Activated naive CD8-positive, alpha-beta T cell treated with anti-CD3 and anti-CD28 coated beads, Interleukin-2, amount 10 ng/mL, durations not matched to agents 7 days and 5 days (primary cell): ENCODE measurements around the gene PPP1R1B. TPM values are rescaled to one million over a fixed set of nuclear protein-coding genes. Genes with fewer than 3 reads are reported as not detected.

Experiments used
- ATAC-seq: fragments of 150-1000 bp; cut with Tn5 transposase; one replicate; pipeline ENCODE4 v1.10.0; 2021; ENCODE audit warnings: low read depth, moderate library complexity
- POLR2A ChIA-PET: fragments of 350-600 bp; sonication (Branson Sonifier 250); formaldehyde crosslinking; loops from one replicate; lab custom pipeline; 2021; ENCODE audit warnings: antibody characterized with exemption; lab: Charles Lee
- DNase-seq: peaks from one replicate; pipeline ENCODE4 v3.0.0; 2021
- H3K27ac Mint-ChIP-seq: one replicate; pipeline ENCODE4 v1.8.0; 2022; ENCODE audit warnings: mild to moderate bottlenecking, mixed read lengths
- H3K27me3 Mint-ChIP-seq: one replicate; pipeline ENCODE4 v1.8.0; 2022; ENCODE audit warnings: mild to moderate bottlenecking, moderate library complexity, mixed read lengths
- H3K36me3 Mint-ChIP-seq: one replicate; pipeline ENCODE4 v1.8.0; 2021; ENCODE audit warnings: mild to moderate bottlenecking, mixed read lengths
- H3K4me1 Mint-ChIP-seq: one replicate; pipeline ENCODE4 v1.8.0; 2021; ENCODE audit warnings: mixed read lengths
- H3K4me3 Mint-ChIP-seq: one replicate; pipeline ENCODE4 v1.8.0; 2022; ENCODE audit warnings: mild to moderate bottlenecking, moderate library complexity, mixed read lengths
- H3K9me3 Mint-ChIP-seq: one replicate; pipeline ENCODE4 v1.8.0; 2021; ENCODE audit warnings: mixed read lengths
- total RNA-seq, 2 experiments: library from RNA; stranded (reverse); gene quantifications; one replicate each; pipeline ENCODE4 v1.2.3, GENCODE V29; 2021

The PPP1R1B gene
- total RNA-seq, 2 experiments from 2014 or later: not detected

- Mint-ChIP-seq H3K27ac (no peak overlapping the region), H3K27me3 (peaks cover 80% of the 10 kb centered on the region), H3K9me3 (no peaks in the 10 kb centered on the region), H3K36me3 (no peaks in the 10 kb centered on the region), H3K4me3 (no peak overlapping the region), H3K4me1 (peaks cover 14% of the 10 kb centered on the region)
- ATAC-seq: no peak
- peak; percentile 43 for DNase-seq
- POLR2A ChIA-PET: no interaction called here
Measured at GRCh38 chr17:39604911-39605491, 21.8 kb upstream of the PPP1R1B start.

- Mint-ChIP-seq H3K4me1 (peaks cover 14% of the 10 kb centered on the region), H3K9me3 (no peaks in the 10 kb centered on the region), H3K27ac (no peak overlapping the region), H3K36me3 (no peaks in the 10 kb centered on the region), H3K4me3 (peak overlapping the region; percentile 22), H3K27me3 (peaks cover 72% of the 10 kb centered on the region)
- ATAC-seq: peak; percentile 23
- POLR2A ChIA-PET: no interaction called here
- DNase-seq: peak; percentile 51
Measured at GRCh38 chr17:39605492-39606433, 21.0 kb upstream of the PPP1R1B start.

GRCh38 chr17:39606434-39607056, 20.2 kb upstream of the PPP1R1B start:
- H3K27me3 Mint-ChIP-seq: peaks cover 67% of the 10 kb centered on the region
- ATAC-seq (no peak), DNase-seq (peak; percentile 51)
- H3K4me3 Mint-ChIP-seq: no peak overlapping the region
- H3K36me3 Mint-ChIP-seq: no peaks in the 10 kb centered on the region
- no peak overlapping the region for H3K27ac Mint-ChIP-seq
- POLR2A ChIA-PET: no interaction called here
- H3K9me3 Mint-ChIP-seq: no peaks in the 10 kb centered on the region
- H3K4me1 Mint-ChIP-seq: peaks cover 14% of the 10 kb centered on the region

- DNase-seq: no peak
- no peaks in the 10 kb centered on the region for H3K9me3 Mint-ChIP-seq
- H3K36me3 Mint-ChIP-seq: no peaks in the 10 kb centered on the region
- peaks cover 14% of the 10 kb centered on the region for H3K4me1 Mint-ChIP-seq
- ATAC-seq: no peak
- POLR2A ChIA-PET: no interaction called here
- H3K27me3 Mint-ChIP-seq: peaks cover 60% of the 10 kb centered on the region
- H3K27ac Mint-ChIP-seq: no peak overlapping the region
- peak overlapping the region; percentile 42 for H3K4me3 Mint-ChIP-seq
Measured at GRCh38 chr17:39607057-39607850, 19.5 kb upstream of the PPP1R1B start.

- Mint-ChIP-seq H3K9me3 (no peaks in the 10 kb centered on the region), H3K27ac (no peak within 1 kb of the TSS), H3K27me3 (peaks cover 54% of the 10 kb centered on the region), H3K4me3 (peak within 1 kb of the TSS; percentile 42), H3K36me3 (no peaks in the 10 kb centered on the region), H3K4me1 (peaks cover 14% of the 10 kb centered on the region)
- POLR2A ChIA-PET: no interaction called here
- DNase-seq: peak; percentile 23
- ATAC-seq: no peak
Measured at GRCh38 chr17:39607851-39608130, 19.0 kb upstream of the PPP1R1B start, which contains the start of gene NEUROD2. TSS of gene NEUROD2 (minus strand) at chr17:39607920. CDS start at chr17:39606599, 1,321 bp downstream.

GRCh38 chr17:39608142-39608981, 18.4 kb upstream of the PPP1R1B start:
- no peak overlapping the region for H3K27ac Mint-ChIP-seq
- POLR2A ChIA-PET: no interaction called here

GRCh38 chr17:39609416-39610025, 17.2 kb upstream of the PPP1R1B start:
- ATAC-seq (no peak), DNase-seq (no peak)
- H3K36me3 Mint-ChIP-seq: no peaks in the 10 kb centered on the region
- H3K9me3 Mint-ChIP-seq: no peaks in the 10 kb centered on the region
- POLR2A ChIA-PET: no interaction called here
- no peak overlapping the region for H3K4me3 Mint-ChIP-seq
- peaks cover 44% of the 10 kb centered on the region for H3K27me3 Mint-ChIP-seq
- no peak overlapping the region for H3K27ac Mint-ChIP-seq
- peaks cover 11% of the 10 kb centered on the region for H3K4me1 Mint-ChIP-seq

More at GRCh38 chr17:39608142-39608981, 18.4 kb upstream of the PPP1R1B start:
- peaks cover 14% of the 10 kb centered on the region for H3K4me1 Mint-ChIP-seq
- DNase-seq (peak; percentile 21), ATAC-seq (no peak)
- H3K9me3 Mint-ChIP-seq: no peaks in the 10 kb centered on the region
- H3K4me3 Mint-ChIP-seq: no peak overlapping the region
- H3K36me3 Mint-ChIP-seq: no peaks in the 10 kb centered on the region
- H3K27me3 Mint-ChIP-seq: peaks cover 49% of the 10 kb centered on the region

- ATAC-seq (no peak), DNase-seq (no peak)
- Mint-ChIP-seq H3K4me3 (no peak overlapping the region), H3K36me3 (no peaks in the 10 kb centered on the region), H3K9me3 (no peaks in the 10 kb centered on the region), H3K27me3 (peaks cover 42% of the 10 kb centered on the region), H3K27ac (no peak overlapping the region), H3K4me1 (peaks cover 5% of the 10 kb centered on the region)
- POLR2A ChIA-PET: no interaction called here
Measured at GRCh38 chr17:39611401-39612112, 15.2 kb upstream of the PPP1R1B start.

GRCh38 chr17:39612291-39612894, 14.4 kb upstream of the PPP1R1B start:
- Mint-ChIP-seq H3K27ac (no peak overlapping the region), H3K36me3 (no peaks in the 10 kb centered on the region)

GRCh38 chr17:39612935-39613464, 13.8 kb upstream of the PPP1R1B start:
- peaks cover 40% of the 10 kb centered on the region for H3K27me3 Mint-ChIP-seq
- POLR2A ChIA-PET: no interaction called here
- no peak overlapping the region for H3K4me3 Mint-ChIP-seq
- ATAC-seq (no peak), DNase-seq (no peak)
- no peaks in the 10 kb centered on the region for H3K9me3 Mint-ChIP-seq
- no peak overlapping the region for H3K27ac Mint-ChIP-seq
- no peaks in the 10 kb centered on the region for H3K36me3 Mint-ChIP-seq
- H3K4me1 Mint-ChIP-seq: no peaks in the 10 kb centered on the region

More at GRCh38 chr17:39612291-39612894, 14.4 kb upstream of the PPP1R1B start:
- Mint-ChIP-seq H3K4me1 (no peaks in the 10 kb centered on the region), H3K9me3 (no peaks in the 10 kb centered on the region), H3K4me3 (no peak overlapping the region), H3K27me3 (peaks cover 44% of the 10 kb centered on the region)
- DNase-seq (no peak), ATAC-seq (no peak)
- POLR2A ChIA-PET: no interaction called here

GRCh38 chr17:39614545-39615157, 12.1 kb upstream of the PPP1R1B start:
- Mint-ChIP-seq H3K9me3 (no peaks in the 10 kb centered on the region), H3K4me3 (no peak overlapping the region), H3K36me3 (no peaks in the 10 kb centered on the region), H3K27ac (no peak overlapping the region), H3K27me3 (peaks cover 32% of the 10 kb centered on the region), H3K4me1 (no peaks in the 10 kb centered on the region)
- ATAC-seq (no peak), DNase-seq (no peak)
- POLR2A ChIA-PET: no interaction called here
